Thymus (tissue), 11 donors: ENCODE measurements around the gene PDLIM1. TPM values are rescaled to one million over a fixed set of nuclear protein-coding genes. Genes with fewer than 3 reads are reported as not detected.
A peak's percentile ranks its signal among the peaks of the same experiment; 100 is the strongest.

ENCODE experiments used
- DNase-seq, 9 donors: peaks; one replicate each; pipeline ENCODE4 v3.0.0-alpha.2; 2013; ENCODE audit warnings: low spot score in 9 of 9, low read depth in 6 of 9, missing footprints in 1 of 9
- H3K27ac ChIP-seq, 2 donors: one replicate each; pipeline ENCODE4 v1.5.1; 2013; ENCODE audit warnings: control low read depth in 1 of 2, low read depth in 1 of 2, low read length in 1 of 2, mild to moderate bottlenecking in 1 of 2, moderate library complexity in 1 of 2
- H3K27me3 ChIP-seq, 2 donors: one replicate each; pipeline ENCODE4 v1.5.1; 2013; ENCODE audit warnings: low read length in 1 of 2; ENCODE audit not compliant: control insufficient read depth in 2 of 2, insufficient read depth in 1 of 2
- H3K36me3 ChIP-seq, 2 donors: one replicate each; pipeline ENCODE4 v1.5.1; 2013; ENCODE audit warnings: low read length in 1 of 2, mild to moderate bottlenecking in 1 of 2, moderate library complexity in 1 of 2; ENCODE audit not compliant: control insufficient read depth in 2 of 2, insufficient read depth in 2 of 2
- H3K4me1 ChIP-seq, 2 donors: one replicate each; pipeline ENCODE4 v1.5.1; 2013; ENCODE audit warnings: low read length in 2 of 2; ENCODE audit not compliant: control insufficient read depth in 2 of 2, insufficient read depth in 2 of 2
- H3K4me3 ChIP-seq, 2 donors: one replicate each; pipeline ENCODE4 v1.5.1; 2013; ENCODE audit warnings: low read length in 2 of 2, control low read depth in 1 of 2, mild to moderate bottlenecking in 1 of 2
- H3K9me3 ChIP-seq, 2 donors: one replicate each; pipeline ENCODE4 v1.5.1; 2013; ENCODE audit warnings: low read length in 1 of 2, mild to moderate bottlenecking in 1 of 2; ENCODE audit not compliant: control insufficient read depth in 2 of 2, insufficient read depth in 1 of 2
- WGBS: extraction: QIAGEN DNeasy Blood & Tissue Kit; methylation state at CpG from one replicate; pipeline ENCODE4 v1.1.7; 2013; 5-methylcytosine and 5-hydroxymethylcytosine counted together
- polyA plus RNA-seq: library from polyadenylated mRNA; stranded (reverse); fragments of 200-250 nt; gene quantifications from one replicate; pipeline ENCODE4 v1.2.3, GENCODE V29; 2013
- total RNA-seq: library from RNA; stranded (reverse); fragments of 120-200 nt; gene quantifications from one replicate; pipeline ENCODE4 v1.2.4, GENCODE V29; 2013
- donor health status: healthy.

PDLIM1 gene
- total and polyA plus RNA-seq, 2 donors: 18.2 to 316 TPM

- 95% methylated on average over 4 of the region's 4 CpGs for WGBS
These were observed 6.0 kb upstream of the PDLIM1 start for GRCh38 chr10:95296764-95297163.

GRCh38 chr10:95295031-95295755 is 4.4 kb upstream of the PDLIM1 start:
- Histone ChIP-seq H3K9me3 (peaks cover 0 to 11% of the 10 kb centered on the region in 2 donors), H3K4me1 (peaks cover 16 to 33% of the 10 kb centered on the region in 2 donors), H3K27me3 (peaks cover 4 to 18% of the 10 kb centered on the region in 2 donors), H3K27ac (peak overlapping the region; percentile 90 to 95), H3K4me3 (peak overlapping the region; percentile 44 to 45), H3K36me3 (no peaks in the 10 kb centered on the region)
- WGBS: 9% methylated on average over 39 of the region's 39 CpGs
- peak; percentile 54 to 89 (median 69) for DNase-seq

More at GRCh38 chr10:95296764-95297163, 6.0 kb upstream of the PDLIM1 start:
- no peak overlapping the region for H3K27ac ChIP-seq
- no peak for DNase-seq
- H3K4me1 ChIP-seq: peaks cover 13 to 28% of the 10 kb centered on the region in 2 donors
- peaks cover 0 to 4% of the 10 kb centered on the region in 2 donors for H3K27me3 ChIP-seq
- no peak overlapping the region for H3K4me3 ChIP-seq
- H3K9me3 ChIP-seq: peaks cover 0 to 6% of the 10 kb centered on the region in 2 donors
- H3K36me3 ChIP-seq: no peaks in the 10 kb centered on the region

- peaks cover 7 to 30% of the 10 kb centered on the region in 2 donors for H3K27me3 ChIP-seq
- WGBS: 97% methylated on average over 3 of the region's 3 CpGs
- H3K4me1 ChIP-seq: peaks cover 18 to 33% of the 10 kb centered on the region in 2 donors
- peaks cover 0 to 11% of the 10 kb centered on the region in 2 donors for H3K9me3 ChIP-seq
- no peak overlapping the region for H3K4me3 ChIP-seq
- no peak for DNase-seq
- H3K27ac ChIP-seq: no peak overlapping the region
- no peaks in the 10 kb centered on the region for H3K36me3 ChIP-seq
These were observed 2.8 kb upstream of the PDLIM1 start for GRCh38 chr10:95293631-95294030.

- Histone ChIP-seq H3K27me3 (peaks cover 7 to 30% of the 10 kb centered on the region in 2 donors), H3K27ac (peak overlapping the region in 1 of 2 donors; percentile 32), H3K36me3 (no peaks in the 10 kb centered on the region), H3K4me3 (peak overlapping the region; percentile 22 to 65), H3K4me1 (peaks cover 18 to 26% of the 10 kb centered on the region in 2 donors), H3K9me3 (peaks cover 0 to 11% of the 10 kb centered on the region in 2 donors)
- 73% methylated on average over 19 of the region's 19 CpGs for WGBS
- no peak for DNase-seq
These were observed 699 bp upstream of the PDLIM1 start for GRCh38 chr10:95291365-95292039.

- Histone ChIP-seq H3K4me1 (peaks cover 10 to 12% of the 10 kb centered on the region in 2 donors), H3K9me3 (peaks cover 0 to 8% of the 10 kb centered on the region in 2 donors), H3K4me3 (peak overlapping the region; percentile 61 to 65), H3K27me3 (peaks cover 7 to 30% of the 10 kb centered on the region in 2 donors), H3K27ac (peak overlapping the region; percentile 8 to 77), H3K36me3 (no peaks in the 10 kb centered on the region)
- WGBS: 72% methylated on average over 14 of the region's 14 CpGs
- no peak for DNase-seq
These were observed 832 bp downstream of the PDLIM1 start for GRCh38 chr10:95289921-95290421.

GRCh38 chr10:95289003-95289920 is 1.5 kb downstream of the PDLIM1 start:
- Histone ChIP-seq H3K27me3 (peaks cover 7 to 30% of the 10 kb centered on the region in 2 donors), H3K9me3 (peaks cover 0 to 8% of the 10 kb centered on the region in 2 donors), H3K4me1 (peaks cover 4 to 5% of the 10 kb centered on the region in 2 donors), H3K36me3 (no peaks in the 10 kb centered on the region), H3K4me3 (peak overlapping the region; percentile 4 to 61), H3K27ac (peak overlapping the region; percentile 8 to 38)
- DNase-seq: no peak
- WGBS: 93% methylated on average over 12 of the region's 12 CpGs

GRCh38 chr10:95288303-95288702 is 2.5 kb downstream of the PDLIM1 start:
- Histone ChIP-seq H3K36me3 (no peaks in the 10 kb centered on the region), H3K4me1 (peaks cover 4 to 5% of the 10 kb centered on the region in 2 donors), H3K27ac (no peak overlapping the region), H3K4me3 (no peak overlapping the region), H3K27me3 (peaks cover 7 to 30% of the 10 kb centered on the region in 2 donors), H3K9me3 (peaks cover 0 to 8% of the 10 kb centered on the region in 2 donors)
- no peak for DNase-seq
- WGBS: 89% methylated on average over 1 of the region's 1 CpG

GRCh38 chr10:95287281-95287680 is 3.5 kb downstream of the PDLIM1 start:
- peaks cover 0 to 8% of the 10 kb centered on the region in 2 donors for H3K9me3 ChIP-seq
- WGBS: 82% methylated on average over 3 of the region's 3 CpGs
- H3K36me3 ChIP-seq: no peaks in the 10 kb centered on the region
- no peak for DNase-seq
- peaks cover 4 to 5% of the 10 kb centered on the region in 2 donors for H3K4me1 ChIP-seq
- H3K4me3 ChIP-seq: no peak overlapping the region
- no peak overlapping the region for H3K27ac ChIP-seq
- H3K27me3 ChIP-seq: peaks cover 7 to 30% of the 10 kb centered on the region in 2 donors
